ENCODE results near the gene C2orf81. TPM values are rescaled to one million over a fixed set of nuclear protein-coding genes. Genes with fewer than 3 reads are reported as not detected.

Gene C2orf81
- total RNA-seq, 1 donor from 2014 or later: 1.7 TPM

DNA sequence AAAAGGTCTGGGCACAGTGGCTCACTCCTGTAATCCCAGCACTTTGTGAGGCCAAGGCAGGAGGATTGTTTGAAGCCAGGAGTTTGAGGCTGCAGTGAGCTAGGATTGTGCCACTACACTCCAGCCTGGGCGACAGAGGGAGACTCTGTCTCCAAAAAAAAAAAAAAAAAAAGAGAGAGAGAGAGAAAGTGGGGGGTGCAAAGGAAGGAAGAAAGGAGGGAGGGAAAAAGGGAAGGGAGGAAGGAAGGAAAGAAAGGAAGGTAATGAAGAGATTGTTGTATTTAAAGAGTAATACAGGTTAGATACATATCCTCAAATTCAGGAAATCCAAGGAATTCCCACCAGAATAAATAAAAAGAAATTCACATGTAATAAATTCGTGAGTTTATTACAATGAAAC is 19.5 kb downstream of the C2orf81 start:
- no peak overlapping the region for H3K27ac Mint-ChIP-seq
- H3K4me3 Mint-ChIP-seq: no peak overlapping the region
- peaks cover 8% of the 10 kb centered on the region for H3K27me3 Mint-ChIP-seq
- no peaks in the 10 kb centered on the region for H3K36me3 Mint-ChIP-seq (ENCODE audit: low read depth)
- no peaks in the 10 kb centered on the region for H3K9me3 Mint-ChIP-seq
- no peak for DNase-seq
- intact Hi-C loops (cut with micrococcal nuclease): no loop called here
- H3K4me1 Mint-ChIP-seq: peaks cover 4% of the 10 kb centered on the region

DNA sequence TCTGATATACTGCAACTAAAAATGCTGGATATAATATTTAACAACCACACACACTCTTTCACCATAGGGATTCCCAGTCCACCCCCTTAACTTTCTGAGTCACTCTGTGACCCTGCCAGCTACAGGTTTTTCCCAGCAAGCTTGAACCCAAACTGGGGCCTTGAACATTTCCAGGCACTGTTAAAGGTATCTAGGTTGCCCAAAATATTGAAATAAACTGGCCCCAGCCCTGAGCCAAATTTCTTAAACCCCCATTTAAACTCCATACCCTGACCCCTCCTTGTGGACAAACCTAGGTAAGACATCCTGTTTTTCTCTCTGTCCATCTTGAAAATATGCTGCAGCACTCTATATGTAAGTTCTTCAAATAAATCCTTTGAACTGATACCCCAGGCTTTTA is 21.6 kb downstream of the C2orf81 start:
- intact Hi-C loops (cut with micrococcal nuclease): no loop called here
- H3K9me3 Mint-ChIP-seq: no peaks in the 10 kb centered on the region
- peaks cover 4% of the 10 kb centered on the region for H3K4me1 Mint-ChIP-seq
- no peak overlapping the region for H3K27ac Mint-ChIP-seq
- H3K27me3 Mint-ChIP-seq: peaks cover 9% of the 10 kb centered on the region
- H3K4me3 Mint-ChIP-seq: no peak overlapping the region
- peak; percentile 76 for DNase-seq
- H3K36me3 Mint-ChIP-seq (ENCODE audit: low read depth): no peaks in the 10 kb centered on the region

- peaks cover 6% of the 10 kb centered on the region for H3K4me1 Mint-ChIP-seq
- peaks cover 14% of the 10 kb centered on the region for H3K27me3 Mint-ChIP-seq
- no peak overlapping the region for H3K27ac Mint-ChIP-seq
- no peak for DNase-seq
- no peaks in the 10 kb centered on the region for H3K36me3 Mint-ChIP-seq (ENCODE audit: low read depth)
- intact Hi-C loops (cut with micrococcal nuclease): no loop called here
- H3K4me3 Mint-ChIP-seq: no peak overlapping the region
- no peaks in the 10 kb centered on the region for H3K9me3 Mint-ChIP-seq
Measured at GRCh38 chr2:74396149-74396548, 25.3 kb downstream of the C2orf81 start.

GRCh38 chr2:74393525-74393924 is 27.9 kb downstream of the C2orf81 start:
- Mint-ChIP-seq H3K4me3 (no peak overlapping the region), H3K27me3 (peaks cover 10% of the 10 kb centered on the region), H3K4me1 (peaks cover 8% of the 10 kb centered on the region), H3K27ac (no peak overlapping the region), H3K36me3 (ENCODE audit: low read depth) (no peaks in the 10 kb centered on the region), H3K9me3 (no peaks in the 10 kb centered on the region)
- DNase-seq: no peak
- intact Hi-C loops (cut with micrococcal nuclease): loop anchor here (5.0 kb wide), 3 partner anchors 56 to 216 kb away; partner anchors contain the start of gene MOB1A

GRCh38 chr2:74392449-74392743 is 29.0 kb downstream of the C2orf81 start:
- Mint-ChIP-seq H3K4me1 (peaks cover 8% of the 10 kb centered on the region), H3K27me3 (peaks cover 10% of the 10 kb centered on the region), H3K36me3 (ENCODE audit: low read depth) (no peaks in the 10 kb centered on the region), H3K27ac (peak overlapping the region; percentile 28), H3K9me3 (no peaks in the 10 kb centered on the region), H3K4me3 (no peak overlapping the region)
- intact Hi-C loops (cut with micrococcal nuclease): loop anchor here (1.0 to 5.0 kb wide), 6 partner anchors 29 to 215 kb away; partner anchors contain the start of genes C2orf81, MOB1A and WDR54
- DNase-seq: no peak

DNA sequence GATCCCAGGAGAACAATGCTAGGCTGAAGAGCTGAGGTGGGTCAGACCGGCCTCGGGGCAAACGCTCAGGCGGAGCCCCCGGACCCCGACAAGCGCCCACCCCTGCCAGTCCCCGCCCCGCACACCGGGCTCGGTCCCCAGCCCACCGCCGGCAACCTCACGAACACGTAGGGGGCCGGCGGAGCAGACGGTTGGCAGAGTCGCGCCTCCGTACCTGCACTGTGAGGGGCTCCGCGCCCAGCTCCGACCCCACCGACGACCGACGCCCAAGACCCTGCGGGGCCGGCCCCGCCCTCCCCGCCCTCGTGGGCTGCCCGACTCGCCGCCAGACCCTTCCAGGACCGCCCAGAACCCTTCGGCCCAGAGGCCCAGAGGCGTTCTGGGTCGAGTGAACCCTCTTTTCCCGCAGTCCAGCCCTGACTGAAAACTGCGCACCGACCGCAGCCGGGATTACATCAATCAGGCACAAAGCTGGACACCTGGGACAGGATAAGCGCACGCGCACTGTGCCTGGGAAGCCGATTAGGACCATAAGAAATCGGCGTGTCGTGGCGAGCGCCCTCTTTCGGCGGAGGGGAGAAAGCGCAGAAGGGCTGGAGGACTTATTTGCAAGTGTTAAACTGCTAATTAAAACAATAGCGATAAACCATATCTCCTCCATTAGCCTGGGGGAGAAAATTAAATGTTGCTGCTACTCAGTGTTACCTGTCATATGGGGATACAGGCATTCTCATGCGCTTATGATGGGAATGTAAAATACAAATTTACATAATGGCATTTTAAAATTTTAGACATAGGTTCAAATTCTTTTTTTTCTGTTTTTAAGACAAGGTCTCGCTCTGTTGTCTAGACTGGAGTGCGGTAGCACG is 29.6 kb downstream of the C2orf81 start:
- H3K27me3 Mint-ChIP-seq: peaks cover 10% of the 10 kb centered on the region
- no peaks in the 10 kb centered on the region for H3K9me3 Mint-ChIP-seq
- peak overlapping the region; percentile 98 for H3K27ac Mint-ChIP-seq
- DNase-seq: peak; percentile 98
- intact Hi-C loops (cut with micrococcal nuclease): loop anchor here (1.0 to 5.0 kb wide), 6 partner anchors 29 to 215 kb away; partner anchors contain the start of genes C2orf81, MOB1A and WDR54
- H3K4me3 Mint-ChIP-seq: peak overlapping the region; percentile 93
- H3K4me1 Mint-ChIP-seq: peaks cover 8% of the 10 kb centered on the region
- H3K36me3 Mint-ChIP-seq (ENCODE audit: low read depth): no peaks in the 10 kb centered on the region

DNA sequence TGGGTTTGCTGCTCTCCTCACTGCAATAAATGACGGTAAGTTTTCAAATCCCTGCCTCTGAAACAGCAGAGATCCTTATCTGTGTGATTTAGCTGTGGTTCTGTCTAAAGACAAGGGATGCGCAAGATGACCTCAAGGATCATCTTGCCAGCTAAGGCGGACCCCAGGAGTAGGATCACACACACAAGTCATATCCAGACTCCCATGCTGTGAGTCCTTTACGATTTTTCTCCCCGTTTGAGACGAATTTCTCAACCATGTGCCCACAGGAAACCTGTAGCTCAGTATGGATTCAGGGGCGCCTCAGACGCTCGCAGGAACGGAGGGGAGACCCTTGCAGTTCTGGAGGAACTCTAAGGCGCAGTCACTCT is 30.2 kb downstream of the C2orf81 start:
- Mint-ChIP-seq H3K36me3 (ENCODE audit: low read depth) (no peaks in the 10 kb centered on the region), H3K4me3 (peak overlapping the region; percentile 93), H3K27ac (peak overlapping the region; percentile 83), H3K9me3 (no peaks in the 10 kb centered on the region), H3K27me3 (peaks cover 10% of the 10 kb centered on the region), H3K4me1 (peaks cover 8% of the 10 kb centered on the region)
- intact Hi-C loops (cut with micrococcal nuclease): loop anchor here (5.0 kb wide), 3 partner anchors 54 to 214 kb away; partner anchors contain the start of gene MOB1A
- no peak for DNase-seq

DNA sequence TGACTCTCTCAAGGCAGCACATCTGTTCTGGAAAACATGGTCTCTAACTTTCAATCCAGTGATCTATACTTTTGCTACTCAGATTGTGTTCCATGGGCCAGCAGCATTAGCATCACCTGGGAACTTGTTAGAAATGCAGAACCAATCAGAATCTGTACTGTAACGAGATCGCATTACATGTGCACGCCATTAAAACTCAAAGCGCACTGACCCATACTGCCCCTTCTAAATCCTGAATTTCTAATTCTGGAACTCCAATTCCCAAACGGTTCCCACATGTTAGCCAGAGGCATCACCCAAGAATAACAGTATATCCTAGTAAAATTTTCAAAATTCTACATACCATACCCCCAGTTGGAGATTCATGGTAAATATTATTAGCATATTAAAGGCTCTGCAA is 30.8 kb downstream of the C2orf81 start:
- DNase-seq: no peak
- Mint-ChIP-seq H3K4me3 (peak overlapping the region; percentile 93), H3K27me3 (peaks cover 10% of the 10 kb centered on the region), H3K27ac (no peak overlapping the region), H3K36me3 (ENCODE audit: low read depth) (no peaks in the 10 kb centered on the region), H3K4me1 (peaks cover 8% of the 10 kb centered on the region), H3K9me3 (no peaks in the 10 kb centered on the region)
- intact Hi-C loops (cut with micrococcal nuclease): loop anchor here (5.0 kb wide), 3 partner anchors 53 to 213 kb away; partner anchors contain the start of gene MOB1A

GRCh38 chr2:74387346-74387745 is 34.1 kb downstream of the C2orf81 start:
- no peak overlapping the region for H3K27ac Mint-ChIP-seq
- intact Hi-C loops (cut with micrococcal nuclease): no loop called here
- peaks cover 8% of the 10 kb centered on the region for H3K4me1 Mint-ChIP-seq
- no peaks in the 10 kb centered on the region for H3K36me3 Mint-ChIP-seq (ENCODE audit: low read depth)
- H3K9me3 Mint-ChIP-seq: no peaks in the 10 kb centered on the region
- no peaks in the 10 kb centered on the region for H3K27me3 Mint-ChIP-seq
- H3K4me3 Mint-ChIP-seq: no peak overlapping the region
- no peak for DNase-seq

GRCh38 chr2:74385396-74385795 is 36.0 kb downstream of the C2orf81 start:
- no peak for DNase-seq
- no peaks in the 10 kb centered on the region for H3K9me3 Mint-ChIP-seq
- peaks cover 9% of the 10 kb centered on the region for H3K4me1 Mint-ChIP-seq
- H3K4me3 Mint-ChIP-seq: no peak overlapping the region
- intact Hi-C loops (cut with micrococcal nuclease): no loop called here
- peaks cover 2% of the 10 kb centered on the region for H3K36me3 Mint-ChIP-seq (ENCODE audit: low read depth)
- no peaks in the 10 kb centered on the region for H3K27me3 Mint-ChIP-seq
- H3K27ac Mint-ChIP-seq: no peak overlapping the region

- no peaks in the 10 kb centered on the region for H3K9me3 Mint-ChIP-seq
- DNase-seq: no peak
- intact Hi-C loops (cut with micrococcal nuclease): no loop called here
- peaks cover 2% of the 10 kb centered on the region for H3K36me3 Mint-ChIP-seq (ENCODE audit: low read depth)
- H3K27me3 Mint-ChIP-seq: no peaks in the 10 kb centered on the region
- no peak overlapping the region for H3K27ac Mint-ChIP-seq
- H3K4me3 Mint-ChIP-seq: no peak overlapping the region
- peaks cover 15% of the 10 kb centered on the region for H3K4me1 Mint-ChIP-seq
Measured at GRCh38 chr2:74384051-74384450, 37.4 kb downstream of the C2orf81 start.

- intact Hi-C loops (cut with micrococcal nuclease): no loop called here
- peaks cover 2% of the 10 kb centered on the region for H3K36me3 Mint-ChIP-seq (ENCODE audit: low read depth)
Measured at GRCh38 chr2:74383254-74383653, 38.2 kb downstream of the C2orf81 start.

GRCh38 chr2:74381751-74382150 is 39.7 kb downstream of the C2orf81 start:
- no peaks in the 10 kb centered on the region for H3K9me3 Mint-ChIP-seq
- H3K4me3 Mint-ChIP-seq: no peak overlapping the region
- no peaks in the 10 kb centered on the region for H3K27me3 Mint-ChIP-seq
- peaks cover 10% of the 10 kb centered on the region for H3K36me3 Mint-ChIP-seq (ENCODE audit: low read depth)
- no peak for DNase-seq
- peaks cover 15% of the 10 kb centered on the region for H3K4me1 Mint-ChIP-seq
- intact Hi-C loops (cut with micrococcal nuclease): no loop called here
- no peak overlapping the region for H3K27ac Mint-ChIP-seq

More at GRCh38 chr2:74383254-74383653, 38.2 kb downstream of the C2orf81 start:
- Mint-ChIP-seq H3K9me3 (no peaks in the 10 kb centered on the region), H3K4me3 (no peak overlapping the region), H3K4me1 (peaks cover 15% of the 10 kb centered on the region), H3K27me3 (no peaks in the 10 kb centered on the region), H3K27ac (no peak overlapping the region)
- no peak for DNase-seq

- Mint-ChIP-seq H3K4me1 (peaks cover 15% of the 10 kb centered on the region), H3K27ac (no peak within 1 kb of the TSS), H3K4me3 (peak within 1 kb of the TSS; percentile 44), H3K27me3 (no peaks in the 10 kb centered on the region), H3K9me3 (no peaks in the 10 kb centered on the region), H3K36me3 (ENCODE audit: low read depth) (peaks cover 13% of the 10 kb centered on the region)
- intact Hi-C loops (cut with micrococcal nuclease): no loop called here
- DNase-seq: peak; percentile 73
Measured at GRCh38 chr2:74379851-74380789, 41.3 kb downstream of the C2orf81 start, which contains the start of gene DCTN1. DCTN1 (minus strand) TSS chr2:74380311; CDS start chr2:74380037, 274 bp downstream.
